GM18907 (cell line): ENCODE measurements around the gene KCND2.
A peak's percentile ranks its signal among the peaks of the same experiment; 100 is the strongest.

Experiments
- ATAC-seq: cut with Tn5 transposase; IDR thresholded peaks from one replicate; pipeline ENCODE4 v1.9.1; 2021; ENCODE audit warnings: mild to moderate bottlenecking, moderate library complexity; ENCODE audit not compliant: unreplicated experiment

KCND2 gene

DNA sequence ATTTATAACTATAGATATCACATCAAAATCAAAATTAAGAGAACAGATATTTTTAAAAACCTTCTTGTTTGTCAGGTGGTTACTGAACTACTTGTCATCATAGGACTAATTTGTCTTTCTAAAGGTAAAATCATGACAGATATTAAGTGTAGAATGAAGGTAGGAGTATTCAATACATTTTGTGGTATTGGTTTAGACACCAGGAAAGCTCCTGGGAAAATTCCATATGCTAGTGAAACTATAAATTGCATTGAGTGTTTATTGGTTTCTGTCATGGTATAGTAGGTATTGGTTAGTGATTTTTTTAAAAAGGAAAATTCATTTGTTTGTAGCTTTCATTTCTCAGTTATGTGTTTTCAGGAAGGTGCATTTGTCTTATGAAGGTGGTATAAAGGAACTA lies 132.7 kb downstream of the KCND2 start:
- no peak for ATAC-seq

DNA sequence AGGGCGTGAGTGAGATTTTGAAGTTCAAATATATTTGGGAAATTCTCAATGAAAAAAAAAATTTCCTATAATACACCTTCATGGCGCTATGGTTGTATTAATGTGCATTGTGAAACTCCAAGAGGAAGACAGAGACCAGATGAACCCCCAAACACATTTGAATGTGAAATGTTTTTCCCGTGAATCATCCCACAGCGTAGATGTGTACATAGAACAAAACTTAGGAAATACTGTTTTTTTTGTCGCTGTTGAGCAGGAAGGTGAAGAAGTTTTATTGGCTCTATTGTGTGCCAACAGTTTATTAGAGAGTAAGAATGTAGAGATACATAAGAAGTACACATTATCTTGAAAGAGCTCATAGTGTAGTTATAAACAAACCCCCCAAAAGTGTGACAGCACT lies 134.0 kb downstream of the KCND2 start:
- no peak for ATAC-seq

DNA sequence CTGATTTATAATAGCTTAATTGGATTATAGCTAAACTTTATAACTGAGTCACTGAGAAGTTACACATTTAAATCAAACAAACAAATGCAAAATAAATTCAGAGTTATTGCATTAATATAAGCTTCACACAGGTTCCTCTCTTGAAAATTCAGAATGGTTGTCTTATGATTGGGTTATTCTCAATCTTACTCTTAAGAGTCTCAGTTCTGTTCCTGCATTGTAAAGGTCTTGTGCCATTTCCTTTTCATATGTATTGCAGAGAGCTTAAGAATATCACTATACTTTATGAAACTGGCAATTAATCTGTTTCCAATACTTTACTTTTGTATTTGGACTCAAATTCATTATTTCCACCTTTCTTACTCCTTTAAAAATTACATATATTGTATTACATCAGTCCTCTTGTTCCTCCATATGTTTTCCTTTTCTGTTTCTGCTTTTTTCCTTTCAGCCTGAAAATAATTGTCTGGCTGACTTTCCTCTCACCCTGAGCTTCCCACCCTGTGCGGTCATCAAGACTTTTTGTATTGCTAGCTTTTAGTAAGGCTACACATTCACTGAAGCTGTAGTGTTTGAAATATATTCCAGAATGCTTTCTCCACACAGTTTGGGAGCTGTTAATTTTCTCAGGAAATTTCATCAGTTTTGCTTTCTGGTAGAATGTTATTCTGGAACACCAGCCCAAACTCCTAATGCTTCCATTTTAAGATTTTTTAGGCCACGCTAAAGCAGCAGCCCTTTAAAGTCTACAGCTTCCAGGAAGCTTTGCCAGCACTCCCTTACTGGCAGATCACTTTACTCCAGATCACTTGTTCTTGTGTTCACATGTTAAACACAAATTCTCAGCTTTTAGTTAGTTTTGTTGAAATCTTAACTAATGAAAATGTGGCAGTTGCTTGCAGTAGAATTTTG lies 139.4 kb downstream of the KCND2 start:
- peak; percentile 80 for ATAC-seq

DNA sequence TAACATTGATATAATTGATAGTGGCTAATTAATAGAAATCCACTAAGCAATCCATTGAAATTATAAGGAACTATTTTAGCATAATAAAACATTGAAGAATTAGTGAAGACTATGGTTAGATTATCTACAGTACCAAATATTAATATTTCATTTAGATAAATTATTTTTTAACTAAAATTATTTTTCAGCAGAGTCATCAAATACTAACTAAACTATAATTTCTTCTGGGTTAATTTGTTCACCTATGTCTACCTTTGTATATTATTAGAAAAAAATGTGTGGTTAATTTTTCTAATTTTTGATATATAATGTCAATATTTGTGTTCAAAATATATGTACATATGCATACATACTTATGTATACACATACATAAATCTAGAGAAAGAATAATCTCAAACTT lies 140.2 kb downstream of the KCND2 start:
- no peak for ATAC-seq

DNA sequence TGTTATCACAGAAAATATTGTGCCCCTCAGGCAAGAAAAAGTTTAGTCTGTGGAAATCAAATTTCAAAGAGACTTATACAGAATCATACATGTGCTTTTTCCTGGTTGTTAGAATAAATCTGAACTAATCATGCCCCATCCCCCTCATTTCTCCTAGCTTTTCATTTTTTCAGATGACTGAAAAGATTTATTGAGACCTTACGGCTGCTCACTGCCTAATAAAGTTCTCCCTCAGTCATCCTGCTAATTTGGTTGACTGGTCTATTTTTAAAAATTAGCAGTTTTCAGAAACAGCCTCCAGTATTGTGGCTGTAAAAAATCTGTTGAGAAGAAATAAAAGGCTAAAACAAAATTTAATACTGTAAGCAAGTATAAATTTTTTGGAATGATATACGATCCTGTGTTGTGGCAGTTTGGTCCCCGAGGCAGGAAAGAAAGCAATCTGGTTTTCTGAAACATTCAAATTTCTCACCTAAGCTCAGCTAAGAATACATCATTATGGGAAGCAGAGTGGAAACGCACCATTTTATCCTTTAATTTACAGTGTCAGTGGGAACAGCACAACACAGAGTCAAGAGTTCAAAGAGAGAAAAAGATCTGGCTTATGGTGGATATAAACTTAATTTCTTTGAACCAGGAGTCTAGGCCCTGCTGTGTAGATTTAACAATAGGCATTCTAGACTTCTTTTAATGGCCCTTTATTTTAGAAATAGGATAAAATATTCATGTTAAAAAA lies 144.4 kb downstream of the KCND2 start:
- no peak for ATAC-seq

DNA sequence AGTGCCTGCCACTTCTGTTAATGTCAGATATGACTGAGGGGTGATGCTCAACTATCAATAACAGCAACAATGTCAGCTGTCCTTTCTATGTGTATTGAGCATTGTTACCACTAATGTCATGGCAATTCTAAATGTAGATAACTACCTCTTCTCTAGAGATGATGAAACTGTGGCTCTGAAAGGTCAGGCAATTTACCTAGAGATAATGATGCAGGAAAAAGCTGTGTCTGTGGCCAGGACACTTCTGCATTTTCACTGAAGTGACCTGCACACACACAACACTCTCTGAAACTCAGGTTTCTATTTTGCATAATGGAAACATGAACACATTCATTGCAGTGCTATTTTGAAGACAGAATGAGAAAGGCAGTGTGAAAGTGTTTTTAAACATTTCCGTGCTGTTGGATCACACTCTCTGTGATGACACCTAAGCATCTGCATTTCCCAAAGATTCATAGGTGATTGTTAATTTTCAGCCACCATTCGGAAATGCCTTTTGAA lies 148.2 kb downstream of the KCND2 start:
- ATAC-seq = peak; percentile 97

DNA sequence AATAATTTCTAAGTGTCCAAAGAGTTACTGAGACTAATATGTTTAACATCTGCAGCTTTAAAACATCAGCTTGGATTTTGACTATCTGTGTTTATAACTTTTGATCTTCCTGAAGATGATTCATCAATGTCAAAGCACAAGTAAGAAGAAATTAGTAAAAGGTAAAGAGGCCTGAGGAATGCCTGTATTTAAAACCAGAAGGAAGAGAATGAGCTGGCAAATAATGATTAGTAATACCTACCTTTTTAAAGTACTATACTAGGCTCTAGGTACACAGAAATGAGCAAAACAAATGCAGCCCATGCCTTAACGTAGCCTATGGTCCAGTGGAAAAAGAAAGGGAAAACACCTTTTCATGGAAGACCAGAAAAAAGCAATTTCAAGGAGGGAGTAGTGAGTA lies 158.0 kb downstream of the KCND2 start:
- ATAC-seq = peak; percentile 53

DNA sequence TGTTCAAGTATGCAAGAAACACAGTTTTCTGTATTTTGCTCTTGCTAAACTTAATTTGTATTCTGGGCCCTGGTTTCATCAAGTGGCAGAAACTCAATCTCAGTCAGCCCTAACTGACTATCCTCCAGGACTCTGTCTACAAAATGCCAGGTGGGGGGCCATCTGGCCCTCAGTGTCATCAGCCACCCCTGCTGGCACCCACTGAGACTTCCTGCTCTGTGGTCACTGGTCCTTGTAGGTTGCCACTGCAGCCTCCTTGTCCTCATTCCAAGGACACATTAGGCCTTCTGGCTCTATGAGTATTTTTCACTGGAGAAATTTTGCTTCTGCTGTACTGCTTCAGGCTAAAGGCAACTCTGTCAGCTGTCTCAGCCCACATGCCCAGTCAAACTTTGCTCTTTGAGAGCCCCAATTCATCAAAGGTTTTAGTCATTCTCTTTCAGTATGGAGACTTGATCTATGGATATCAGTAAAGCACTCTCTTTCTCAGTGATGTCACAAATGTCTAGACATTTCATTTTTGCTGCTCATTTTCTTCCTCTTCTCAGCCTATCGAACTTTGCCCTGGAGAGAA lies 163.6 kb downstream of the KCND2 start:
- ATAC-seq = no peak

DNA sequence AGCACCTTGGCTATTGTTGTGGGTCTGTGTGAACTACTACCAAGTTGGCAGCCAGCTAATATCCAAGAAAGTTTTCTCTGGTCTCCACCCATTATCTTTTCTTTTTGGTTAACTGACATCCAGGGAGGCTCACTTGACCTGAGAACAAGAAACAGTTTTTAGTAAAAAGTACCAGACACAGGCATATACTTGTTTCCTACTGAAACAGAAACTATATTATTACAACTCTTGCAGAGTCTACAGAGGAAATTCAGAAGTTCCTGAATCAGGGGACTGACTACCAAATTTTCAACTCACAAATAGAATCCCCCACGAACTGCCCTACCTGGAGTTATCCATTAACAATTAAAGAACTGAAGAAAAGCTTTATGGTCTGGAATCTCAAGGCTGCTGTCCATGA lies 168.9 kb downstream of the KCND2 start:
- peak; percentile 91 for ATAC-seq

DNA sequence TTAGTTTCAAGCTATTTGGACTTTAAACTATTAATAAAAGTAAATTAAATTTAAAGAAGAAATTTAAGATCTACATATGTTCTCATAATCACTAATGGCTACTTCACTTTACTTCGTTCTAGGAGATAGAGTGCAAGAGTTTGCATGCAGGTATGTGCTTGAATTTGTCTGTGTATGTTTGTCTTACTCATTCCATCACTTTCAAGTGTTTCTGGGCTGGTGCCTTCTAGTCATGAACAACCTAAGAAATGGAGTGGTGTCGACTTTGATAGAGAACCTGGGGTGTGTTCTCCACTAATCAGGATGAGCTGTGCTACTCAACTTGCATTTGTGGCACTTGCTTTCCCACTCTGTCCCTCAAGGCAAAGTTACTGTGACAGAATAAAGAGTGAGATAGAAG lies 169.9 kb downstream of the KCND2 start:
- ATAC-seq = peak; percentile 55

DNA sequence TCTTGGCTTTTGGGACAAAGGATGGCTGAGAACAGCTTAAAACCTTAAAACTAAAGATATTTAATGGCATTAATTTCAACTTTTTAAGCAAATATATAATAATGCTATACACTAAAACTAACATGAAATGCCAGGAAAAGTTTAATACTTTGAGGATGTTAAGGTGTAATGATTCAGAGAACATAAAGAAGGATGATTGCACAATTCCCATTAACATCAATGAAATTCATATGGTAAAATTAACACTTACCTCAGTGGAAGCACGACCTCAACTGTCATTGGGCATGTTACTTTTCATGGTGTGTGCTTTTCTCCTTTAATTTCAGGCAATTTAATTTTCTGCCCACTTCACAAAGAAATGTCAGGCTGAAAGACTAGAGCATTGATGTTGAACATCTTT lies 171.7 kb downstream of the KCND2 start:
- no peak for ATAC-seq

DNA sequence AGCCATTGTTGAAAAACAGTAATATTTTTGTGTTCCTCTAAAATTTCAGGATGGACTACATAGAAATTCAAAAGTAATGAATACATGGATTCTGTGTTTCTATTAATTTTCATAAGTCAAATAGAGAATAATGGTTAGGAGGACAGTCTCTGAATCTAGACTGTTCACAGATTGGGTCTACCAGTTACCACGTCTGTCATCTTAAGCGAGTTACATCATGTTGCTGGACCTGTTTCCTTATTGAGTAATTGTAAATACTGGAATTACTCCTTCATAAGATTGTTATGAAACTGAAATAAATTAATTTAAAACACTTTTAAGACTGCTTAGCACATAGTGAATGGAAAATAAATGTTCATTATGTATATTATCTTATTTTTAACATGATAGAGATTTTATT lies 172.3 kb downstream of the KCND2 start:
- no peak for ATAC-seq

DNA sequence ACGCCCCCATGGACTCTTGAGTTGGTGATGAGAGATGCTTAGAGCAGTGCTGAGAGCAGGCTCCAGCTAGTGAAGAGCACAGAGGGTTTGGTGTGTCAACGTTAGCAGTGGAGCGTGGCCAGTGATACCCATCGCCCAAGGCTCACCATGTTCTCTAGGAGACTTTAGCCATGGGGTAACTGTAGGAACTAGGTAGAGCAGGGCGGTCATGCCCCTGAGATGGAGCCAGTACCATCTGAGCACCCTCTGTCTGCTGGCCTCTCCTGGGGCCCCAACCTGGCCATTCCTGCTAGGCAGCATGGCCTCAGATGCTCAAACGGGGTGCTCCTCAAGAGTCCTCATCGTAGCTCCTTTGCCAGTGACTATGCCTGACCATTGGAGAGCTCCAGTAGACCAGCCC lies 179.7 kb downstream of the KCND2 start:
- no peak for ATAC-seq

DNA sequence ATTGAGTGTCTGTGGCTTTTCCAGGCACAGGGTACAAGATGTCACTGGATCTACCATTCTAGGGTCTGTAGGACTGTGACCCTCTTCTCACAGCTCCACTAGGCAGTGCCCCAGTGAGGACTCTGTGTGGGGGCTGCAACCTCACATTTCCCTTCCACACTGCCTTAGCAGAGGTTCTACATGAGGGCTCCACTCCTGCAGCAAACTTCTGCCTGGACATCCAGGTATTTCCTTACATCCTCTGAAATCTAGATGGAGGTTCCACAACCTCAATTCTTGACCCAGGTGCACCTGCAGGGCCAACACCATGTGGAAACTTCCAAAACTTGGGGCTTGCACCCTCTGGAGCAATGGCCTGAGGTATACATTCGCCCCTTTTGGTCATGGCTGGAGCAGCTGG lies 183.7 kb downstream of the KCND2 start:
- no peak for ATAC-seq

DNA sequence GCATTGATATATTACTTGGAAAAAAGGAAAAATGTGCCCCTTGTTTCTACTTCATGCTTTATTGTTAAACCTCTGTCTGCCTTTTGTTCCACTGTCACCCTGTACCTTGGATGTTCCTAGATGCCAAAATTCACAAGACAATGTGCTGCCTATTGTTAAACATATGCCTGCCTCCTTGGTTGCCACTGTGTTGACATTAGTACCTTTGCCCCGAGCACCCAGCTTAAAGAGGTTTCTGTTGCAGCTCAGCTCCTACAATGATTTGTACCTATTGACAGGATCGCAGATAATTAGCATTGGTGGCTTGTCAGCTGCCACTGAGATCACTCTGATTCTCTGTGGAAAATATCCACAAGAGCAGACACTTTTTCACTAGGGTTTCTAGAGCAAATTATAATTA lies 188.0 kb downstream of the KCND2 start:
- no peak for ATAC-seq

DNA sequence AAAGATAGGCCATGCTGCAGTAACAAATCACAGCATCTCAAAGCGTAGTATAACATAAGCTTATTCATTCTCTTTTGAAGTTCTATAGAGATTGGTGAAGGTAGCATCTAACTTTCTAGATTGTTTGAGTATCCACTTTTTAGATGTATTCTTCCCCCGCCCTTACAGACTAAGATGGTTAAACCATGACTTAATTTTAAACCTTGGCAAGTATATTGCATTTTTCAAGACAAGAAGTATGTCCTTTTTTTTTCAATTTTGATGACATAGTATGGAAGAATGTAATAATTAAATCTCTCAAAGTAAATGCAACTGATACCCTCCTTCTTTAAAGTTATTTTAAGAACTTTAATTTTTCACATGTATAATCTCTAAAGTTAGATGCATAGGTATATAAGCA lies 190.0 kb downstream of the KCND2 start:
- ATAC-seq = no peak

DNA sequence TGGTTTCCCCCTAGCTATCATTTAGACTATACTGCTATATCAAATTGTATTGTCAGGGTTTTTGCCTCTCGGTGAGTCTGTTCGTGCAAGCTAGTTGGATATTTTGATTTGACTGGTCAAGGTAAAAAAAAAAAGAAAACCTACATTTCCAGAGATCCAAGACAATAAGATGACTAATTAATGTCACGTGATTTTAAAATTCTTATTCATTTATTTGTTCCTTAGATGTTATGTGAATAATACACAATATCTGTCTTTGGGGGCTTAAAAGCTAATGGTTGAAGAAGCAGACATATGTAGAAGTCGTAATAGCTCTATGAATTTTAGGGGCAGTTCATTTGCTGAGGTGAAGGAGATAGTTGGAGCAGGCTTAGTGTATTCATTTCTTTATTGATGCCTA lies 191.1 kb downstream of the KCND2 start:
- no peak for ATAC-seq

DNA sequence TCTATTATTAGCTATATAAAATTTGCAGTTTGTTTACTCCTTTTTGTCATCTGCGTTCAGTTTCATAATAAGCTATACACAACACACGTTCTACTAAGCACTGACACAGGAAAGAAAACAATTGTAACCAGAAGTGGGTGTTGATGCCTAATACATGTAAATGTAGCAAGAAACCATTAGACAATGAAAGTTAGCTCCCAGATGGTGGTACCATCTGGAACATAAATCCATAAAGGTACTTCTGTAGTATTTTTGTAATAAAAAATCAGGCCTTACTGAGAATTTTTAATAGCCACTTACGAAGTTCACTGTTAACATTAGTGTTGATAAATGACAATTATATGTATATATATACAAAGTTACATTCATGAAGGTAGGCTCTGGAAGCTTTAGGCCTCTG lies 194.7 kb downstream of the KCND2 start:
- no peak for ATAC-seq

DNA sequence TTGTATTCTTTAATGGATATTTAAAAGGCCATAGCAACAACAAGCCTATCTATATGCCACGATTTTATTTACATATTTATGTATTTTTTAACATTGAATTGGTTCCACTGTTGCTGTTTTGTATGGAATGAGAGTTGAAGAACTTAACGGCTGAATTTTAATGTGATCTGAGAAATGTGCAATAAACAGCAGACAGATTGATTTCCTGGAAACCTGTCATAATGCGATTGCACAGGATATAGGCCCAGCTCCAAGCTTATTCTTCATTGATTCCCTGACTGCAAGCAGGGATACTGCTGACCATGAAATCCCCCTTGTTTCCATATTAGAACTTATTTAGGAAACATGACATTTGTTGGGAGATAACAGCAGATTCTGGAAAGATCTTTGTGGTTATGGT lies 195.6 kb downstream of the KCND2 start:
- no peak for ATAC-seq

DNA sequence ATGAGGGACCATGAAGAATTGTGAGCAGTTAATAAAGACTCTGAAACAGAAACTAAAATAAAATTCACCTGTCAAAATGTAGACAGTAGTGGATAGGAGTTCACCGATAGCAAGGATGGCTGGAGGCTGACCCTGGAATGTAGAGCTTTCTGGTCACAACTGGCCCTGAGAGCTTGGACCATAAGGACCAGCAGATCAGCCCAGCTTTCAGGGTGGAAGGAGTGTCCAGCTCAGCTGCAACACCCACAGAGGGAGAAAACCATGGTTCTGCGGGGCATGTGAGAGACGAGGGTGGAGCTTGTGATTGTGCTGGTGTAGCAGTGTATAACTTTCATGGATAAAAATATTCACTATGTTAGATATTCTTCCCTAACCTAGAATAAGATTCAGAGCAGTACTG lies 199.9 kb downstream of the KCND2 start:
- ATAC-seq = no peak

DNA sequence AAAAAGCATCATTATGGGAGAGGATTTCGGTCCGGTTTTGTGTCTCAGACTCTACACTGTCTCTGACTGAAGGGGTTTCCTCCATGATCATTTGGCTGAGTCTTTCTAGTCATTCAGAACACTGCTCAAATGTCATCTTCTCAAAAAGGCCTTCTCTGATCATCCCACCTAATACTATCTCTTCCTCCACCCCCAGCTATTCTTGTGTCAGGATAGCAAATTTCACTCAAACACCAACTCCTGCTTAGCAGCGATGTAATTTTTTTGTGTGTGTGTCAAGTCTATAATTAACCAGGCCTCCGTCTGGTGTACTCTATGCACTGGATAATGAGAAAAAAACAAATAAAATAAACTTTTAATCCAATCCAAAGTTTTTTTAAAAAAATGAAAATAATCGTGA lies 200.4 kb downstream of the KCND2 start:
- no peak for ATAC-seq

DNA sequence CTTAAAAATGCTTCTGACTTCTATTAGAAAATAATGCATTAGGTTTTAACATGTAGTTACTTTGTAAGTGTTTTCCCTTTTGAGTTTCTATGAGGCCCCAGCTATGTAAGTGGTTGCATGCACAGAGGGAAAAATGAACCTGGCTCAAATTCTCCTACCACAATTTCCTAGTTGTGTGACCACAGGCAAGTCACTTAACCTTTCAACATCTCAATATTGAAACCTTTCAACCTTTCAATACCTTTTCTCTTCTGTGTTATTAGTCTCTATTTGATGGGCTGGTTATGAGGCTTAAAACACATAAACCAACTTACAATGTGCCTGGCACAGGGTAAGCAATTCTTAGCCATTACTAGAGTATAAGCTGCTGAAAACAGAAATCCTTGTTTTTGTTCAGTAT lies 203.0 kb downstream of the KCND2 start:
- ATAC-seq = peak; percentile 86
